Midbrain (tissue), 1 donor: Measurements from ENCODE around the gene CTNNBL1.
A peak's percentile ranks its signal among the peaks of the same experiment; 100 is the strongest.
"Not testable (repeated sequence)": the region's sequence is repeated elsewhere in the genome, so short reads cannot be mapped to it uniquely, and the experiment has no call there.

Source experiments
- DNase-seq: peaks from one replicate; lab custom pipeline; 2025; lab: John Stamatoyannopoulos, UW

Gene CTNNBL1

GRCh38 chr20:37693635-37694626 is at the start of gene CTNNBL1:
Gene CTNNBL1 (plus strand): TSS chr20:37694030. CDS start chr20:37694123, 93 bp downstream.
- DNase-seq: peak; percentile 97

GRCh38 chr20:37644605-37645004 is 49.2 kb upstream of the CTNNBL1 start:
- no peak for DNase-seq

- no peak for DNase-seq
These were observed 45.9 kb upstream of the CTNNBL1 start for GRCh38 chr20:37647946-37648345.

- no peak for DNase-seq
These were observed 44.8 kb upstream of the CTNNBL1 start for GRCh38 chr20:37649017-37649416.

GRCh38 chr20:37649676-37650370 is 44.0 kb upstream of the CTNNBL1 start:
- DNase-seq: no peak

GRCh38 chr20:37650661-37651060 is 43.2 kb upstream of the CTNNBL1 start:
- DNase-seq: no peak

GRCh38 chr20:37651932-37652331 is 41.9 kb upstream of the CTNNBL1 start:
- no peak for DNase-seq

GRCh38 chr20:37656945-37657344 is 36.9 kb upstream of the CTNNBL1 start:
- DNase-seq: no peak

GRCh38 chr20:37657924-37658804 is 35.7 kb upstream of the CTNNBL1 start:
- DNase-seq: no peak

GRCh38 chr20:37661519-37661918 is 32.3 kb upstream of the CTNNBL1 start:
- DNase-seq: no peak

GRCh38 chr20:37662308-37662707 is 31.5 kb upstream of the CTNNBL1 start:
- no peak for DNase-seq

- DNase-seq: not testable (repeated sequence)
These were observed 29.2 kb upstream of the CTNNBL1 start for GRCh38 chr20:37664595-37664994.

- DNase-seq: no peak
These were observed 25.7 kb upstream of the CTNNBL1 start for GRCh38 chr20:37668166-37668565.

GRCh38 chr20:37669062-37669772 is 24.6 kb upstream of the CTNNBL1 start:
- DNase-seq: no peak

- no peak for DNase-seq
These were observed 24.0 kb upstream of the CTNNBL1 start for GRCh38 chr20:37669773-37670236.

GRCh38 chr20:37670351-37670791 is 23.5 kb upstream of the CTNNBL1 start:
- DNase-seq: peak; percentile 8

- no peak for DNase-seq
These were observed 21.7 kb upstream of the CTNNBL1 start for GRCh38 chr20:37672143-37672542.

- DNase-seq: no peak
These were observed 20.4 kb upstream of the CTNNBL1 start for GRCh38 chr20:37673444-37673843.

GRCh38 chr20:37676440-37676839 is 17.4 kb upstream of the CTNNBL1 start:
- no peak for DNase-seq

GRCh38 chr20:37677969-37678861 is 15.6 kb upstream of the CTNNBL1 start:
- DNase-seq: no peak
